ENCODE data around the gene YIF1A. TPM values are rescaled to one million over a fixed set of nuclear protein-coding genes. Genes with fewer than 3 reads are reported as not detected.
"Not testable (repeated sequence)": the region's sequence is repeated elsewhere in the genome, so short reads cannot be mapped to it uniquely, and the experiment has no call there.

The YIF1A gene
- polyA plus RNA-seq, 1 donor (not counting 4 experiments of a cell fraction or from before 2014, with no cell fraction given): 80.3 TPM

GRCh38 chr11:66278363-66279091 lies 10.4 kb downstream of the YIF1A start:
- Histone ChIP-seq H3K27ac (ENCODE audit: control insufficient read depth, insufficient read depth, low read length) (no peak overlapping the region), H3K27me3 (ENCODE audit: control insufficient read depth, extremely low read depth, insufficient read depth, low read length) (no peaks in the 10 kb centered on the region), H3K36me3 (ENCODE audit: control insufficient read depth in 2 of 2, extremely low read depth in 1 of 2, insufficient read depth in 2 of 2, low read length in 2 of 2) (peaks cover 15% of the 10 kb centered on the region in 2 experiments), H3K9me1 (ENCODE audit: control insufficient read depth, extremely low read depth, insufficient read depth, low read length) (no peaks in the 10 kb centered on the region), H3K4me1 (ENCODE audit: control insufficient read depth, extremely low read depth, insufficient read depth, low read length) (no peaks in the 10 kb centered on the region), H4K20me1 (ENCODE audit: control insufficient read depth, extremely low read depth, insufficient read depth, low read length) (peaks cover 10% of the 10 kb centered on the region), H3K9me3 (ENCODE audit: control insufficient read depth, low read depth, low read length) (no peaks in the 10 kb centered on the region), H3K79me2 (ENCODE audit: control insufficient read depth, insufficient read depth, low read length) (no peaks in the 10 kb centered on the region), H3K4me3 (ENCODE audit: control insufficient read depth in 2 of 3, extremely low read depth in 1 of 3, insufficient read depth in 2 of 3, low read depth in 1 of 3, low read length in 3 of 3) (no peak overlapping the region), H3K4me2 (ENCODE audit: control insufficient read depth, extremely low read depth, insufficient read depth, low read depth, low read length) (no peak overlapping the region), H3K9ac (ENCODE audit: control insufficient read depth, extremely low read depth, insufficient read depth, low read length) (no peak overlapping the region), H2AFZ (ENCODE audit: control insufficient read depth, low read length) (no peak overlapping the region)
- DNase-seq (ENCODE audit: low read depth, low spot score): no peak
- dilution Hi-C loops (cut with MboI; ENCODE audit: extremely low pct_ligation_motif_present, low sequenced_read_pairs): no loop called here
- FAIRE-seq: no peak
- TF ChIP-seq CTCF (optimal IDR thresholded peaks at IDR 0.05 in 1 of 3, IDR thresholded peaks at IDR 0.05 in 1 of 3, conservative IDR thresholded peaks at IDR 0.05 in 1 of 3; ENCODE audit: extremely low read depth in 1 of 3, insufficient read depth in 2 of 3, low read length in 3 of 3): no peak
- TF ChIP-seq EZH2 (IDR thresholded peaks at IDR 0.05; ENCODE audit: low read length): no peak

- no peaks in the 10 kb centered on the region for H3K9me1 ChIP-seq (ENCODE audit: control insufficient read depth, extremely low read depth, insufficient read depth, low read length)
- H3K9me3 ChIP-seq (ENCODE audit: control insufficient read depth, low read depth, low read length): no peaks in the 10 kb centered on the region
- dilution Hi-C loops (cut with MboI; ENCODE audit: extremely low pct_ligation_motif_present, low sequenced_read_pairs): no loop called here
- no peak within 1 kb of the TSS for H3K27ac ChIP-seq (ENCODE audit: control insufficient read depth, insufficient read depth, low read length)
- H3K4me3 ChIP-seq (ENCODE audit: control insufficient read depth in 2 of 3, extremely low read depth in 1 of 3, insufficient read depth in 2 of 3, low read depth in 1 of 3, low read length in 3 of 3): no peak within 1 kb of the TSS
- peaks cover 4% of the 10 kb centered on the region for H4K20me1 ChIP-seq (ENCODE audit: control insufficient read depth, extremely low read depth, insufficient read depth, low read length)
- TF ChIP-seq EZH2 (IDR thresholded peaks at IDR 0.05; ENCODE audit: low read length): no peak
- TF ChIP-seq CTCF (optimal IDR thresholded peaks at IDR 0.05 in 1 of 3, IDR thresholded peaks at IDR 0.05 in 1 of 3, conservative IDR thresholded peaks at IDR 0.05 in 1 of 3; ENCODE audit: extremely low read depth in 1 of 3, insufficient read depth in 2 of 3, low read length in 3 of 3): no peak
- H2AFZ ChIP-seq (ENCODE audit: control insufficient read depth, low read length): no peak within 1 kb of the TSS
- no peaks in the 10 kb centered on the region for H3K79me2 ChIP-seq (ENCODE audit: control insufficient read depth, insufficient read depth, low read length)
- peaks cover 17 to 23% of the 10 kb centered on the region in 2 experiments for H3K36me3 ChIP-seq (ENCODE audit: control insufficient read depth in 2 of 2, extremely low read depth in 1 of 2, insufficient read depth in 2 of 2, low read length in 2 of 2)
- no peaks in the 10 kb centered on the region for H3K27me3 ChIP-seq (ENCODE audit: control insufficient read depth, extremely low read depth, insufficient read depth, low read length)
- H3K9ac ChIP-seq (ENCODE audit: control insufficient read depth, extremely low read depth, insufficient read depth, low read length): no peak within 1 kb of the TSS
- H3K4me1 ChIP-seq (ENCODE audit: control insufficient read depth, extremely low read depth, insufficient read depth, low read length): no peaks in the 10 kb centered on the region
- DNase-seq (ENCODE audit: low read depth, low spot score) (no peak), FAIRE-seq (no peak)
- H3K4me2 ChIP-seq (ENCODE audit: control insufficient read depth, extremely low read depth, insufficient read depth, low read depth, low read length): peak within 1 kb of the TSS; percentile 37
Observed at GRCh38 chr11:66277471-66278362, 11.2 kb downstream of the YIF1A start, which contains the start of gene CNIH2. TSS of gene CNIH2 (plus strand) at chr11:66278175. CDS start at chr11:66278457, 282 bp downstream.

- H4K20me1 ChIP-seq (ENCODE audit: control insufficient read depth, extremely low read depth, insufficient read depth, low read length); FAIRE-seq: not testable (repeated sequence)
Observed at GRCh38 chr11:66277064-66277463, 11.9 kb downstream of the YIF1A start.

More at GRCh38 chr11:66277064-66277463, 11.9 kb downstream of the YIF1A start:
- H3K9me1 ChIP-seq (ENCODE audit: control insufficient read depth, extremely low read depth, insufficient read depth, low read length); H3K27me3 ChIP-seq (ENCODE audit: control insufficient read depth, extremely low read depth, insufficient read depth, low read length); H3K4me3 ChIP-seq (ENCODE audit: control insufficient read depth in 2 of 3, extremely low read depth in 1 of 3, insufficient read depth in 2 of 3, low read depth in 1 of 3, low read length in 3 of 3); DNase-seq (ENCODE audit: low read depth, low spot score); H3K27ac ChIP-seq (ENCODE audit: control insufficient read depth, insufficient read depth, low read length); H2AFZ ChIP-seq (ENCODE audit: control insufficient read depth, low read length); H3K4me2 ChIP-seq (ENCODE audit: control insufficient read depth, extremely low read depth, insufficient read depth, low read depth, low read length); H3K4me1 ChIP-seq (ENCODE audit: control insufficient read depth, extremely low read depth, insufficient read depth, low read length); H3K79me2 ChIP-seq (ENCODE audit: control insufficient read depth, insufficient read depth, low read length); H3K9me3 ChIP-seq (ENCODE audit: control insufficient read depth, low read depth, low read length); dilution Hi-C loops (cut with MboI; ENCODE audit: extremely low pct_ligation_motif_present, low sequenced_read_pairs); H3K9ac ChIP-seq (ENCODE audit: control insufficient read depth, extremely low read depth, insufficient read depth, low read length): not testable (repeated sequence)
- H3K36me3 ChIP-seq (ENCODE audit: control insufficient read depth in 2 of 2, extremely low read depth in 1 of 2, insufficient read depth in 2 of 2, low read length in 2 of 2): peaks cover 24 to 29% of the 10 kb centered on the region in 2 experiments
